ENCODE measurements around the gene SLC10A6. TPM values are rescaled to one million over a fixed set of nuclear protein-coding genes. Genes with fewer than 3 reads are reported as not detected.

Gene SLC10A6
- total and polyA plus RNA-seq, 10 of the 15 experiments (the other 5 are each of a cell fraction or from before 2014, with no cell fraction given) = 0.05 TPM; not detected in 9

- TF ChIP-seq CREM (IDR thresholded peaks at IDR 0.05; ENCODE audit: low read depth) (no peak), ASH2L (IDR thresholded peaks at IDR 0.05; ENCODE audit: borderline replicate concordance, low read depth) (no peak), FOXK2 (IDR thresholded peaks at IDR 0.05) (no peak), ZBTB4 (CRISPR knock-in tag; IDR thresholded peaks at IDR 0.05) (no peak), NKRF (conservative IDR thresholded peaks at IDR 0.05) (0 out of 2 replicates have a peak, but pooled peaks have one; percentile 40), RELA (IDR thresholded peaks at IDR 0.05; ENCODE audit: borderline replicate concordance, partially characterized antibody) (no peak), MTA3 (IDR thresholded peaks at IDR 0.05; ENCODE audit: borderline replicate concordance, low read length) (no peak), IKZF2 (IDR thresholded peaks at IDR 0.05) (peak in 1 of 2 experiments; percentile 15; a peak in 1 of 4 replicates), SIX5 (IDR thresholded peaks at IDR 0.05; ENCODE audit: low read depth, low read length, severe bottlenecking) (no peak), HCFC1 (IDR thresholded peaks at IDR 0.05; ENCODE audit: low read length) (no peak), TCF7 (IDR thresholded peaks at IDR 0.05; ENCODE audit: borderline replicate concordance) (no peak)
- TF ChIP-seq, protein P1, sequence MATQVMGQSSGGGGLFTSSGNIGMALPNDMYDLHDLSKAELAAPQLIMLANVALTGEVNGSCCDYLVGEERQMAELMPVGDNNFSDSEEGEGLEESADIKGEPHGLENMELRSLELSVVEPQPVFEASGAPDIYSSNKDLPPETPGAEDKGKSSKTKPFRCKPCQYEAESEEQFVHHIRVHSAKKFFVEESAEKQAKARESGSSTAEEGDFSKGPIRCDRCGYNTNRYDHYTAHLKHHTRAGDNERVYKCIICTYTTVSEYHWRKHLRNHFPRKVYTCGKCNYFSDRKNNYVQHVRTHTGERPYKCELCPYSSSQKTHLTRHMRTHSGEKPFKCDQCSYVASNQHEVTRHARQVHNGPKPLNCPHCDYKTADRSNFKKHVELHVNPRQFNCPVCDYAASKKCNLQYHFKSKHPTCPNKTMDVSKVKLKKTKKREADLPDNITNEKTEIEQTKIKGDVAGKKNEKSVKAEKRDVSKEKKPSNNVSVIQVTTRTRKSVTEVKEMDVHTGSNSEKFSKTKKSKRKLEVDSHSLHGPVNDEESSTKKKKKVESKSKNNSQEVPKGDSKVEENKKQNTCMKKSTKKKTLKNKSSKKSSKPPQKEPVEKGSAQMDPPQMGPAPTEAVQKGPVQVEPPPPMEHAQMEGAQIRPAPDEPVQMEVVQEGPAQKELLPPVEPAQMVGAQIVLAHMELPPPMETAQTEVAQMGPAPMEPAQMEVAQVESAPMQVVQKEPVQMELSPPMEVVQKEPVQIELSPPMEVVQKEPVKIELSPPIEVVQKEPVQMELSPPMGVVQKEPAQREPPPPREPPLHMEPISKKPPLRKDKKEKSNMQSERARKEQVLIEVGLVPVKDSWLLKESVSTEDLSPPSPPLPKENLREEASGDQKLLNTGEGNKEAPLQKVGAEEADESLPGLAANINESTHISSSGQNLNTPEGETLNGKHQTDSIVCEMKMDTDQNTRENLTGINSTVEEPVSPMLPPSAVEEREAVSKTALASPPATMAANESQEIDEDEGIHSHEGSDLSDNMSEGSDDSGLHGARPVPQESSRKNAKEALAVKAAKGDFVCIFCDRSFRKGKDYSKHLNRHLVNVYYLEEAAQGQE (IDR thresholded peaks at IDR 0.05; ENCODE audit: low read depth, low read length) = no peak
- TF ChIP-seq, protein P2, sequence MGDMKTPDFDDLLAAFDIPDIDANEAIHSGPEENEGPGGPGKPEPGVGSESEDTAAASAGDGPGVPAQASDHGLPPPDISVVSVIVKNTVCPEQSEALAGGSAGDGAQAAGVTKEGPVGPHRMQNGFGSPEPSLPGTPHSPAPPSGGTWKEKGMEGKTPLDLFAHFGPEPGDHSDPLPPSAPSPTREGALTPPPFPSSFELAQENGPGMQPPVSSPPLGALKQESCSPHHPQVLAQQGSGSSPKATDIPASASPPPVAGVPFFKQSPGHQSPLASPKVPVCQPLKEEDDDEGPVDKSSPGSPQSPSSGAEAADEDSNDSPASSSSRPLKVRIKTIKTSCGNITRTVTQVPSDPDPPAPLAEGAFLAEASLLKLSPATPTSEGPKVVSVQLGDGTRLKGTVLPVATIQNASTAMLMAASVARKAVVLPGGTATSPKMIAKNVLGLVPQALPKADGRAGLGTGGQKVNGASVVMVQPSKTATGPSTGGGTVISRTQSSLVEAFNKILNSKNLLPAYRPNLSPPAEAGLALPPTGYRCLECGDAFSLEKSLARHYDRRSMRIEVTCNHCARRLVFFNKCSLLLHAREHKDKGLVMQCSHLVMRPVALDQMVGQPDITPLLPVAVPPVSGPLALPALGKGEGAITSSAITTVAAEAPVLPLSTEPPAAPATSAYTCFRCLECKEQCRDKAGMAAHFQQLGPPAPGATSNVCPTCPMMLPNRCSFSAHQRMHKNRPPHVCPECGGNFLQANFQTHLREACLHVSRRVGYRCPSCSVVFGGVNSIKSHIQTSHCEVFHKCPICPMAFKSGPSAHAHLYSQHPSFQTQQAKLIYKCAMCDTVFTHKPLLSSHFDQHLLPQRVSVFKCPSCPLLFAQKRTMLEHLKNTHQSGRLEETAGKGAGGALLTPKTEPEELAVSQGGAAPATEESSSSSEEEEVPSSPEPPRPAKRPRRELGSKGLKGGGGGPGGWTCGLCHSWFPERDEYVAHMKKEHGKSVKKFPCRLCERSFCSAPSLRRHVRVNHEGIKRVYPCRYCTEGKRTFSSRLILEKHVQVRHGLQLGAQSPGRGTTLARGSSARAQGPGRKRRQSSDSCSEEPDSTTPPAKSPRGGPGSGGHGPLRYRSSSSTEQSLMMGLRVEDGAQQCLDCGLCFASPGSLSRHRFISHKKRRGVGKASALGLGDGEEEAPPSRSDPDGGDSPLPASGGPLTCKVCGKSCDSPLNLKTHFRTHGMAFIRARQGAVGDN (IDR thresholded peaks at IDR 0.05) = peak; percentile 46; the same call in 1 of the 2 replicates
- TF ChIP-seq, protein P3, sequence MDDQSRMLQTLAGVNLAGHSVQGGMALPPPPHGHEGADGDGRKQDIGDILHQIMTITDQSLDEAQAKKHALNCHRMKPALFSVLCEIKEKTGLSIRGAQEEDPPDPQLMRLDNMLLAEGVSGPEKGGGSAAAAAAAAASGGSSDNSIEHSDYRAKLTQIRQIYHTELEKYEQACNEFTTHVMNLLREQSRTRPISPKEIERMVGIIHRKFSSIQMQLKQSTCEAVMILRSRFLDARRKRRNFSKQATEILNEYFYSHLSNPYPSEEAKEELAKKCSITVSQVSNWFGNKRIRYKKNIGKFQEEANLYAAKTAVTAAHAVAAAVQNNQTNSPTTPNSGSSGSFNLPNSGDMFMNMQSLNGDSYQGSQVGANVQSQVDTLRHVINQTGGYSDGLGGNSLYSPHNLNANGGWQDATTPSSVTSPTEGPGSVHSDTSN (IDR thresholded peaks at IDR 0.05; ENCODE audit: insufficient replicate concordance, low read depth, low read length) = no peak
Measured at GRCh38 chr4:86891762-86892635, 42.8 kb upstream of the SLC10A6 start, which contains the start of gene C4orf36 (continued).
